ENCODE data around the gene PTPRF.
"Not testable (repeated sequence)": the region's sequence is repeated elsewhere in the genome, so short reads cannot be mapped to it uniquely, and the experiment has no call there.

The PTPRF gene

GRCh38 chr1:43493661-43494450 is 36.8 kb upstream of the PTPRF start:
- TF ChIP-seq CTCF (IDR thresholded peaks at IDR 0.05; ENCODE audit: low read depth, low read length): no peak
- no peak overlapping the region for H3K4me3 ChIP-seq (ENCODE audit: low read depth, low read length)

- TF ChIP-seq CTCF (IDR thresholded peaks at IDR 0.05; ENCODE audit: low read depth, low read length): no peak
- H3K4me3 ChIP-seq (ENCODE audit: low read depth, low read length): no peak overlapping the region
Observed at GRCh38 chr1:43495204-43495603, 35.5 kb upstream of the PTPRF start.

GRCh38 chr1:43499898-43500297 is 30.8 kb upstream of the PTPRF start:
- H3K4me3 ChIP-seq (ENCODE audit: low read depth, low read length): no peak overlapping the region
- no peak for TF ChIP-seq CTCF (IDR thresholded peaks at IDR 0.05; ENCODE audit: low read depth, low read length)

- H3K4me3 ChIP-seq (ENCODE audit: low read depth, low read length): not testable (repeated sequence)
Observed at GRCh38 chr1:43501806-43502205, 28.9 kb upstream of the PTPRF start.

- no peak overlapping the region for H3K4me3 ChIP-seq (ENCODE audit: low read depth, low read length)
- TF ChIP-seq CTCF (IDR thresholded peaks at IDR 0.05; ENCODE audit: low read depth, low read length): no peak
Observed at GRCh38 chr1:43503534-43503933, 27.1 kb upstream of the PTPRF start.

- TF ChIP-seq CTCF (IDR thresholded peaks at IDR 0.05; ENCODE audit: low read depth, low read length): no peak
- H3K4me3 ChIP-seq (ENCODE audit: low read depth, low read length): no peak overlapping the region
Observed at GRCh38 chr1:43505077-43505780, 25.5 kb upstream of the PTPRF start.

- no peak for TF ChIP-seq CTCF (IDR thresholded peaks at IDR 0.05; ENCODE audit: low read depth, low read length)
- no peak overlapping the region for H3K4me3 ChIP-seq (ENCODE audit: low read depth, low read length)
Observed at GRCh38 chr1:43506233-43506632, 24.4 kb upstream of the PTPRF start.

Measured in WI38 (cell line).